ENCODE results near the gene ARID1A. TPM values are rescaled to one million over a fixed set of nuclear protein-coding genes. Genes with fewer than 3 reads are reported as not detected.

Gene ARID1A
- total and polyA plus RNA-seq, 2 donors (not counting 3 experiments of a cell fraction or from before 2014, with no cell fraction given), result 36.9 to 77.2 TPM

DNA sequence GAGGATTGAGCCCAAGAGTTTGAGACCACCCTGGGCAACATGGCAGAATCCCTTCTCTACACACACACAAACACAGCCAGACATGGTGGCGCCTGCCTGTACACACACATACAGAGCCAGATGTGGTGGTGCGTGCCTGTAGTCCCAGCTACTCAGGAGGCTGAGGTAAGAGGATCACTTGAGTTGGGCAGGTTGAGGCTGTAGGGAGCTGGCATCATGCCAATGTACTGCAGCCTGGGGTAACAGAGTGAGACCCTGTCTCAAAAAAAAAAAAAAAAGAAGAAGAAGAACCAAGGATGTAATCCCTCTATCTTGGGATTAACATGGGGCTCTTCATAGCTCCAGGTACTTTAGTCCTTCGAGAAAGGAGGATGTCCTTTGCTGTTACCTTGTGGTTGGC, 62.5 kb downstream of the ARID1A start:
- dilution Hi-C loops (cut with MboI; ENCODE audit: extremely low pct_ligation_motif_present, low sequenced_read_pairs), result no loop called here
- no peak for DNase-seq (ENCODE audit: low read depth, low spot score)
- H3K36me3 ChIP-seq (ENCODE audit: control insufficient read depth in 2 of 2, extremely low read depth in 1 of 2, insufficient read depth in 2 of 2, low read length in 2 of 2), result peaks cover 20 to 23% of the 10 kb centered on the region in 2 experiments
- H3K9me3 ChIP-seq (replicated peaks; ENCODE audit: control insufficient read depth, insufficient read depth, low read length), result no peaks in the 10 kb centered on the region
- H3K4me2 ChIP-seq (ENCODE audit: insufficient read depth, low read length), result no peak overlapping the region
- H3K27me3 ChIP-seq (ENCODE audit: control insufficient read depth in 2 of 2, insufficient read depth in 2 of 2, low read length in 2 of 2), result no peaks in the 10 kb centered on the region
- H4K20me1 ChIP-seq (replicated peaks; ENCODE audit: control insufficient read depth, extremely low read depth, insufficient read depth, low read length), result no peaks in the 10 kb centered on the region
- no peak overlapping the region for H3K9ac ChIP-seq (replicated peaks; ENCODE audit: extremely low read depth, insufficient read depth, low read length)
- no peak overlapping the region for H2AFZ ChIP-seq (ENCODE audit: low read depth, low read length)
- no peaks in the 10 kb centered on the region for H3K9me1 ChIP-seq (replicated peaks; ENCODE audit: control insufficient read depth, extremely low read depth, insufficient read depth, low read length)
- H3K4me3 ChIP-seq (replicated peaks in 1 of 3; ENCODE audit: insufficient read depth in 1 of 3, low read depth in 1 of 3, low read length in 3 of 3), result no peak overlapping the region
- no TSS peak for BruUV-seq (replicated peaks)
- peaks cover 2% of the 10 kb centered on the region for H3K4me1 ChIP-seq (ENCODE audit: control insufficient read depth, extremely low read depth, insufficient read depth, low read length)
- CTCF ChIA-PET, result interaction anchor here (1.3 to 2.0 kb wide), 3 partner anchors 12 to 81 kb away, joined by 4 to 8 read pairs (median 5); partner anchors contain the start of gene PIGV
- POLR2A ChIA-PET, result no interaction called here
- no peak for FAIRE-seq
- no peak overlapping the region for H3K27ac ChIP-seq (ENCODE audit: insufficient read depth, low read depth, low read length)
- H3K79me2 ChIP-seq (ENCODE audit: control insufficient read depth, insufficient read depth, low read length), result peaks cover 55% of the 10 kb centered on the region
- no peak for TF ChIP-seq MYC (IDR thresholded peaks at IDR 0.05; ENCODE audit: low read depth, low read length)
- intact Hi-C loops (cut with micrococcal nuclease), result no loop called here

GRCh38 chr1:26759531-26759930, 63.7 kb downstream of the ARID1A start:
- Histone ChIP-seq H2AFZ (ENCODE audit: low read depth, low read length) (no peak overlapping the region), H3K4me1 (ENCODE audit: control insufficient read depth, extremely low read depth, insufficient read depth, low read length) (no peaks in the 10 kb centered on the region), H3K4me3 (replicated peaks in 1 of 3; ENCODE audit: insufficient read depth in 1 of 3, low read depth in 1 of 3, low read length in 3 of 3) (no peak overlapping the region), H3K27ac (ENCODE audit: insufficient read depth, low read depth, low read length) (no peak overlapping the region), H3K36me3 (ENCODE audit: control insufficient read depth in 2 of 2, extremely low read depth in 1 of 2, insufficient read depth in 2 of 2, low read length in 2 of 2) (peaks cover 22 to 25% of the 10 kb centered on the region in 2 experiments), H3K9me3 (replicated peaks; ENCODE audit: control insufficient read depth, insufficient read depth, low read length) (no peaks in the 10 kb centered on the region), H4K20me1 (replicated peaks; ENCODE audit: control insufficient read depth, extremely low read depth, insufficient read depth, low read length) (no peaks in the 10 kb centered on the region), H3K4me2 (ENCODE audit: insufficient read depth, low read length) (no peak overlapping the region), H3K9ac (replicated peaks; ENCODE audit: extremely low read depth, insufficient read depth, low read length) (no peak overlapping the region), H3K79me2 (ENCODE audit: control insufficient read depth, insufficient read depth, low read length) (peaks cover 45% of the 10 kb centered on the region), H3K9me1 (replicated peaks; ENCODE audit: control insufficient read depth, extremely low read depth, insufficient read depth, low read length) (no peaks in the 10 kb centered on the region), H3K27me3 (ENCODE audit: control insufficient read depth in 2 of 2, insufficient read depth in 2 of 2, low read length in 2 of 2) (no peaks in the 10 kb centered on the region)
- peak; percentile 66 for FAIRE-seq
- no TSS peak for BruUV-seq (replicated peaks)
- no peak for DNase-seq (ENCODE audit: low read depth, low spot score)
- dilution Hi-C loops (cut with MboI; ENCODE audit: extremely low pct_ligation_motif_present, low sequenced_read_pairs) (no loop called here), intact Hi-C loops (cut with micrococcal nuclease) (no loop called here)
- TF ChIP-seq CTCF (IDR thresholded peaks at IDR 0.05; ENCODE audit: extremely low read depth in 1 of 2, insufficient read depth in 1 of 2, low read depth in 1 of 2, low read length in 2 of 2), result no peak
- no peak for TF ChIP-seq EZH2 (IDR thresholded peaks at IDR 0.05; ENCODE audit: borderline replicate concordance, low read depth, low read length, severe bottlenecking)
- no peak for TF ChIP-seq FOS (IDR thresholded peaks at IDR 0.05; ENCODE audit: borderline replicate concordance, insufficient read depth, low read length)
- no peak for TF ChIP-seq MYC (IDR thresholded peaks at IDR 0.05; ENCODE audit: low read depth, low read length)
- TF ChIP-seq JUN (IDR thresholded peaks at IDR 0.05; ENCODE audit: borderline replicate concordance, insufficient read depth, insufficient read length, low read depth), result no peak
- no peak for TF ChIP-seq GATA2 (IDR thresholded peaks at IDR 0.05; ENCODE audit: insufficient read depth, insufficient read length, low read depth, low read length)
- TF ChIP-seq, protein P1, sequence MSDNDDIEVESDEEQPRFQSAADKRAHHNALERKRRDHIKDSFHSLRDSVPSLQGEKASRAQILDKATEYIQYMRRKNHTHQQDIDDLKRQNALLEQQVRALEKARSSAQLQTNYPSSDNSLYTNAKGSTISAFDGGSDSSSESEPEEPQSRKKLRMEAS (IDR thresholded peaks at IDR 0.05; ENCODE audit: insufficient read depth, insufficient read length), result no peak
- TF ChIP-seq POLR2A (IDR thresholded peaks at IDR 0.05; ENCODE audit: low read depth, low read length), result no peak
- TF ChIP-seq POLR2AphosphoS5 (IDR thresholded peaks at IDR 0.05; ENCODE audit: insufficient read depth, low read depth, low read length), result no peak
- CTCF ChIA-PET, result interaction anchor here (1.3 to 2.0 kb wide), 3 partner anchors 13 to 82 kb away, joined by 4 to 8 read pairs (median 5); partner anchors contain the start of gene PIGV
- POLR2A ChIA-PET, result no interaction called here
